Measurements from ENCODE around the gene CTIF.

GRCh38 chr18:48562075-48562474 is 23.2 kb downstream of the CTIF start:
- TF ChIP-seq MAX (IDR thresholded peaks at IDR 0.05) (no peak), USF1 (IDR thresholded peaks at IDR 0.05) (no peak), RAD21 (IDR thresholded peaks at IDR 0.05; ENCODE audit: low read depth) (0 out of 2 replicates have a peak, but pooled peaks have one; percentile 10)
